ENCODE results near the gene ARPC2. TPM values are rescaled to one million over a fixed set of nuclear protein-coding genes. Genes with fewer than 3 reads are reported as not detected.

The ARPC2 gene
- total RNA-seq, 1 donor from 2014 or later: 135 TPM

DNA sequence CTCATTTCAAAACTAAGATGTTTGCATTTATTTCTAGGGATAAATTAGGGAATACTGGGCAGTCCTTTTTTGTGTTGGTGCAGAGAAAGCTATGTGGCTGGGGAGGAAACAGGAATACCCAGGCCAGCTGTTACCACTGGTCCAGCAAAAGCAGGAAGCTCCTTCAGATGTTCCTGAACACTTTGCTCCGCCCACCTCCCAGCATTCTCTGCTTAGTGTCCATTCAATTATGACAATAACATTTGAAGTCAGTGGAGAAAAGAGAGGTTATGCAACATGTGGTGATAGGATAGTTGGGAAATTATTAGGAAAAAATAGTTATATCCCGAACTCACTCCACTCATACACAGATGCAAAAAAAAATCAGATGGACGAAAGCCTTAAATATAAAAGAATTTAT lies 22.1 kb upstream of the ARPC2 start:
- H3K4me3 ChIP-seq: no peak overlapping the region
- H3K36me3 ChIP-seq: no peaks in the 10 kb centered on the region
- H3K4me1 ChIP-seq: no peaks in the 10 kb centered on the region
- no peaks in the 10 kb centered on the region for H3K9me3 ChIP-seq (replicated peaks)
- intact Hi-C loops (cut with micrococcal nuclease): no loop called here
- H3K27me3 ChIP-seq (ENCODE audit: low read depth): peaks cover 12% of the 10 kb centered on the region
- no peak overlapping the region for H3K27ac ChIP-seq (replicated peaks)
- TF ChIP-seq, protein P1, sequence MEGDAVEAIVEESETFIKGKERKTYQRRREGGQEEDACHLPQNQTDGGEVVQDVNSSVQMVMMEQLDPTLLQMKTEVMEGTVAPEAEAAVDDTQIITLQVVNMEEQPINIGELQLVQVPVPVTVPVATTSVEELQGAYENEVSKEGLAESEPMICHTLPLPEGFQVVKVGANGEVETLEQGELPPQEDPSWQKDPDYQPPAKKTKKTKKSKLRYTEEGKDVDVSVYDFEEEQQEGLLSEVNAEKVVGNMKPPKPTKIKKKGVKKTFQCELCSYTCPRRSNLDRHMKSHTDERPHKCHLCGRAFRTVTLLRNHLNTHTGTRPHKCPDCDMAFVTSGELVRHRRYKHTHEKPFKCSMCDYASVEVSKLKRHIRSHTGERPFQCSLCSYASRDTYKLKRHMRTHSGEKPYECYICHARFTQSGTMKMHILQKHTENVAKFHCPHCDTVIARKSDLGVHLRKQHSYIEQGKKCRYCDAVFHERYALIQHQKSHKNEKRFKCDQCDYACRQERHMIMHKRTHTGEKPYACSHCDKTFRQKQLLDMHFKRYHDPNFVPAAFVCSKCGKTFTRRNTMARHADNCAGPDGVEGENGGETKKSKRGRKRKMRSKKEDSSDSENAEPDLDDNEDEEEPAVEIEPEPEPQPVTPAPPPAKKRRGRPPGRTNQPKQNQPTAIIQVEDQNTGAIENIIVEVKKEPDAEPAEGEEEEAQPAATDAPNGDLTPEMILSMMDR (IDR thresholded peaks at IDR 0.05; ENCODE audit: borderline replicate concordance): no peak
- peak; percentile 19 for DNase-seq

DNA sequence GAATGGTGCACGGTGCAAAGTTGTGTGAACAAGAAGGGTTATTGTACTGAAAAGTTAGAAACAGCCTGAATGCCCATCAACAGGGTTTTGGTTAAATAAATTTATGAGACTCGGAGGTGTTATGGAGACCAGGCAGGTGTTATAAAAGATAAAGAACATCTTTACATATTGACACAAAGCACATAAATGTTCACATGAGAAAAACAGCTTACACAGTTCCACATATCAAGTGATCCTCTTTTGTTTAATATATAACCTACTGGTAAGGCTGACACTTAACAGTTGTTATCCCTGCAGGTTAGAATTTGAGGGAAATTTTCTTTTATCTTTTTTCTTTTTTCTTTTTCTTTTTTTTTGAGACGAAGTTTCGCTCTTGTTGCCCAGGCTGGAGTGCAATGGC lies 20.0 kb upstream of the ARPC2 start:
- no peaks in the 10 kb centered on the region for H3K36me3 ChIP-seq
- peaks cover 12% of the 10 kb centered on the region for H3K27me3 ChIP-seq (ENCODE audit: low read depth)
- no peak for DNase-seq
- H3K4me1 ChIP-seq: no peaks in the 10 kb centered on the region
- H3K9me3 ChIP-seq (replicated peaks): no peaks in the 10 kb centered on the region
- no peak overlapping the region for H3K4me3 ChIP-seq
- no peak overlapping the region for H3K27ac ChIP-seq (replicated peaks)
- intact Hi-C loops (cut with micrococcal nuclease): no loop called here
- TF ChIP-seq, protein P1 (IDR thresholded peaks at IDR 0.05; ENCODE audit: borderline replicate concordance): no peak

DNA sequence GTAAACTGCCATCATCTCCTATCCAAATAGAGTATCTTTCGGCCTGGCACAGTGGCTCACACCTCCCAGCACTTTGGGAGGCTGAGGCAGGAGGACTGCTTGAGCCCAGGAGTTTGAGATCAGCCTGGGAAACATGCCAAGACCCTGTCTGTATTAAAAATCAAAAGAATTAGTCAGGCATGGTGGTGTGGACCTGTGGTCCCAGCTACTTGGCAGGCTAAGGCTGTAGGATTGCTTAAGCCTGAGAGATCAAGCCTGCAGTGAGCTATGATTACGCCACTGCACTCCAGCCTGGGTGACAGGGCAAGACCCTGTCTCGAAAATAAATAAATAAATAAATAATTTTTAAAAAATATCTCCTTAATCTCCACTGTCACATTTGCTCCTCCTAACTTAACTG lies 14.7 kb upstream of the ARPC2 start:
- no peak for DNase-seq
- Histone ChIP-seq H3K9me3 (replicated peaks) (no peaks in the 10 kb centered on the region), H3K4me3 (no peak overlapping the region), H3K4me1 (no peaks in the 10 kb centered on the region), H3K27ac (replicated peaks) (no peak overlapping the region), H3K36me3 (no peaks in the 10 kb centered on the region), H3K27me3 (ENCODE audit: low read depth) (peaks cover 12% of the 10 kb centered on the region)
- intact Hi-C loops (cut with micrococcal nuclease): no loop called here
- TF ChIP-seq, protein P1 (IDR thresholded peaks at IDR 0.05; ENCODE audit: borderline replicate concordance): no peak

DNA sequence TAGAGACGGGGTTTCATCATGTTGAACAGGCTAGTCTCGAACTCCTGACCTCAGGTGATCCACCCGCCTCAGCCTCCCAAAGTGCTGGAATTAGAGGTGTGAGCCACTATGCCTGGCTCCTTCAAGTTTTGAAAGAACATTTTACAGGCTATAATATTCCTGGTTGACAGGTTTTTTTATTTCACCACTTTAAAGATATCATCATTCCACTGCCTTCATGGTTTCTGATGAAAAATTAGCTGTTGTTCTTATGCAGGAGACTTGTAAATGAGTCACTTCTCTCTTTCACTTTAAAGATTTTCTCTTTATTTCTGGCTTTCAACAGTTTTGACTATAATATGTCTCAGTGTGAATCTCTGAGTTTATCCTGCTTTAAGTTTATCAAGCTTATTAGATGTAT lies 7.9 kb upstream of the ARPC2 start:
- H3K4me1 ChIP-seq: no peaks in the 10 kb centered on the region
- TF ChIP-seq, protein P1 (IDR thresholded peaks at IDR 0.05; ENCODE audit: borderline replicate concordance): no peak
- intact Hi-C loops (cut with micrococcal nuclease): no loop called here
- H3K27me3 ChIP-seq (ENCODE audit: low read depth): no peaks in the 10 kb centered on the region
- peaks cover 6% of the 10 kb centered on the region for H3K9me3 ChIP-seq (replicated peaks)
- no peak for DNase-seq
- H3K27ac ChIP-seq (replicated peaks): no peak overlapping the region
- no peaks in the 10 kb centered on the region for H3K36me3 ChIP-seq
- no peak overlapping the region for H3K4me3 ChIP-seq

DNA sequence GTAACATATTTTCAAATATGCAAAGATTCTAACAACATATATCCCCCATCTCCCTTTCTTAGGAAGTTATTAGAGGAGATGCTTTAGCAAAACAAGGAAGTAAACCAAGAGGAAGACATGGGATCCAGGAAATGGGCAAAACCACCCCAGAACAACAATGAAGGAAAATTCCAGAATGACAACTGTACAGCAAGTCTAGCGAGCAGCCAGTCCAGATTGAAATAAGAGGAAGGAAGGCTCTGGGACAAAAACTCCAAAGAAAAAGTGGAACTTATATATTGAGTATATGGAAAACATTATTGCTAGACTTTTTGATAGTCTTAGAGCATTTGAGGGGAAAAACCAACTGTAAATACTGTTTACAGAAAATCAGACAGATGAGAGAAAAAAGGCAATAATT lies 2.9 kb upstream of the ARPC2 start:
- DNase-seq: no peak
- H3K4me1 ChIP-seq: peaks cover 31% of the 10 kb centered on the region
- peaks cover 2% of the 10 kb centered on the region for H3K9me3 ChIP-seq (replicated peaks)
- no peak overlapping the region for H3K27ac ChIP-seq (replicated peaks)
- no peaks in the 10 kb centered on the region for H3K36me3 ChIP-seq
- TF ChIP-seq, protein P1 (IDR thresholded peaks at IDR 0.05; ENCODE audit: borderline replicate concordance): no peak
- no peaks in the 10 kb centered on the region for H3K27me3 ChIP-seq (ENCODE audit: low read depth)
- H3K4me3 ChIP-seq: no peak overlapping the region
- intact Hi-C loops (cut with micrococcal nuclease): no loop called here

DNA sequence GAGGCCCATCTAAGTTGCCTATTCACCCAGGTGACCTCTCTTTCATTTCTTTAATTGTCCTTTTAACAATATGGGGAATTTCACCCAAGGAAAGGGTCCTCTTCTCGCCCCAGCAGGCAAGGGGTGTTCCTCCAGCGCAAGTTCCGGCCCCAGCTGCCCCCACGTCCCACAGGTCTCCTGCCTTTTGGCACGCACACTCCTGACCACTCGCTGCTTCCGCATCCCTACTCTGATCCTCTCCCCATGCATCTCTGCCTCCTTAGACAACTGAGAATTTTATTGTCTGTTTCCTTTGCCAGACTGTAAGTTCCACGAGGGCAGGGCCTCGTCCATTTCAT lies 684 bp upstream of the ARPC2 start:
- intact Hi-C loops (cut with micrococcal nuclease): no loop called here
- TF ChIP-seq, protein P1 (IDR thresholded peaks at IDR 0.05; ENCODE audit: borderline replicate concordance): no peak
- peak overlapping the region; percentile 96 for H3K4me3 ChIP-seq
- H3K27ac ChIP-seq (replicated peaks): peak overlapping the region; percentile 97
- H3K4me1 ChIP-seq: peaks cover 53% of the 10 kb centered on the region
- H3K27me3 ChIP-seq (ENCODE audit: low read depth): no peaks in the 10 kb centered on the region
- no peaks in the 10 kb centered on the region for H3K9me3 ChIP-seq (replicated peaks)
- DNase-seq: peak; percentile 21
- no peaks in the 10 kb centered on the region for H3K36me3 ChIP-seq
